Stimulated activated CD8-positive, alpha-beta memory T cell treated with anti-CD3 and anti-CD28 coated beads, Interleukin-4, amount 100 ng/mL, for 48 hours (primary cell): ENCODE measurements around the gene TRIM56.
"Not testable (repeated sequence)": the region's sequence is repeated elsewhere in the genome, so short reads cannot be mapped to it uniquely, and the experiment has no call there.

Experiments
- DNase-seq: peaks from one replicate; pipeline ENCODE4 v3.0.0-alpha.2; 2020

The TRIM56 gene

GRCh38 chr7:101115215-101115614 is 29.9 kb downstream of the TRIM56 start:
- no peak for DNase-seq

DNA sequence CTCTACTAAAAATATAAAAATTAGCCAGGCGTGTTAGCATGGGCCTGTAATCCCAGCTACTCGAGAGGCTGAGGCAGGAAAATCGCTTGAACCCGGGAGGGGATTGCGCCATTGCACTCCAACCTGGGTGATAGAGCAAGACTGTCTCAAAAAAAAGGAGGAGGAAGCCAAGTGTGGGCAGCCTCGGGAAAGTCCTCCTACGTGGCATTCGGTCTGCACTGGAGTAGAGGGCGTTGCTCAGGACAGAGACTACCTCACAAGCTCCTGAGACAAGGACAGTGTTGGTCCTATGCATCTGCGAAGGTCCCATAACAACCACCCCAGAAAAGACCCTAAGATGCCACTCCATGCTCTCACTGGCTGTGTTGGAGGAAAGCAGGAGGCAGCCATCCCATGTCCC is 31.6 kb downstream of the TRIM56 start:
- no peak for DNase-seq

DNA sequence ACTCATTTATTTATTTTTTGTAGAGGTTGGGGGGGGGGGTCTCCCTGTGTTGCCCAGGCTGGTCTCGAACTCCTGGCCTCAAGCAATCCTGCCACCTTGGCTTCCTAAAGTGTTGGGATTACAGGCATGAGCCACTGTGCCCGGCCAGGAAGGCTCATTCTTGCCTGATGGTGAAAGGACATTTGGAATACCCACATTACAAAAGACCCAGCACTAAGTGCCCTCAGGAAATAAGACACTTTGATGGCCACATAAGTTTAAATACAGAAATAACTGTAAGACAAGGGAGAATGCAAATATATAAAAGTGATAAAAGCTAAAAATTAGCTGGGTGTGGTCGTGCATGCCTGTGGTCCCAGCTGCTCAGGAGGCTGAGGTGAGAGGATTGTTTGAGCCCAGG is 33.6 kb downstream of the TRIM56 start:
- DNase-seq = no peak

- no peak for DNase-seq
Measured at GRCh38 chr7:101119876-101120275, 34.6 kb downstream of the TRIM56 start.

GRCh38 chr7:101120315-101120714 is 35.0 kb downstream of the TRIM56 start:
- no peak for DNase-seq

GRCh38 chr7:101121631-101121990 is 36.3 kb downstream of the TRIM56 start:
- DNase-seq = not testable (repeated sequence)

- DNase-seq = no peak
Measured at GRCh38 chr7:101121991-101122932, 37.0 kb downstream of the TRIM56 start.

GRCh38 chr7:101122933-101123702 is 37.8 kb downstream of the TRIM56 start:
- no peak for DNase-seq

- no peak for DNase-seq
Measured at GRCh38 chr7:101123703-101124068, 38.4 kb downstream of the TRIM56 start.

- DNase-seq = no peak
Measured at GRCh38 chr7:101124376-101125056, 39.2 kb downstream of the TRIM56 start.

DNA sequence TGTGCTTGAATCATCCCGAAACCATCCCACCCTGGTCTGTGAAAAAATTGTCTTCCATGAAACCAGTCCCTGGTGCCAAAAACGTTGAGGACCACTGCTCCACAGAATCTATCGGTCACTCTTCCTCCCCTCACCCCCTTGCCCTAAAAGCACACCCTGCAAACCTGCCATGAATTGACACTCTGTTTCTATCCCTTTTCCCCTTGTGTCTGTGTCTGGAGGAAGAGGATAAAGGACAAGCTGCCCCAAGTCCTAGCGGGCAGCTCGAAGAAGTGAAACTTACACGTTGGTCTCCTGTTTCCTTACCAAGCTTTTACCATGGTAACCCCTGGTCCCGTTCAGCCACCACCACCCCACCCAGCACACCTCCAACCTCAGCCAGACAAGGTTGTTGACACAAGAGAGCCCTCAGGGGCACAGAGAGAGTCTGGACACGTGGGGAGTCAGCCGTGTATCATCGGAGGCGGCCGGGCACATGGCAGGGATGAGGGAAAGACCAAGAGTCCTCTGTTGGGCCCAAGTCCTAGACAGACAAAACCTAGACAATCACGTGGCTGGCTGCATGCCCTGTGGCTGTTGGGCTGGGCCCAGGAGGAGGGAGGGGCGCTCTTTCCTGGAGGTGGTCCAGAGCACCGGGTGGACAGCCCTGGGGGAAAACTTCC is 40.8 kb downstream of the TRIM56 start:
- DNase-seq = no peak

GRCh38 chr7:101126651-101127459 is 41.6 kb downstream of the TRIM56 start, which contains the start of gene SERPINE1:
Gene SERPINE1 (plus strand): TSS chr7:101127104. CDS start chr7:101128394, 1,290 bp downstream.
- peak; percentile 58 for DNase-seq

DNA sequence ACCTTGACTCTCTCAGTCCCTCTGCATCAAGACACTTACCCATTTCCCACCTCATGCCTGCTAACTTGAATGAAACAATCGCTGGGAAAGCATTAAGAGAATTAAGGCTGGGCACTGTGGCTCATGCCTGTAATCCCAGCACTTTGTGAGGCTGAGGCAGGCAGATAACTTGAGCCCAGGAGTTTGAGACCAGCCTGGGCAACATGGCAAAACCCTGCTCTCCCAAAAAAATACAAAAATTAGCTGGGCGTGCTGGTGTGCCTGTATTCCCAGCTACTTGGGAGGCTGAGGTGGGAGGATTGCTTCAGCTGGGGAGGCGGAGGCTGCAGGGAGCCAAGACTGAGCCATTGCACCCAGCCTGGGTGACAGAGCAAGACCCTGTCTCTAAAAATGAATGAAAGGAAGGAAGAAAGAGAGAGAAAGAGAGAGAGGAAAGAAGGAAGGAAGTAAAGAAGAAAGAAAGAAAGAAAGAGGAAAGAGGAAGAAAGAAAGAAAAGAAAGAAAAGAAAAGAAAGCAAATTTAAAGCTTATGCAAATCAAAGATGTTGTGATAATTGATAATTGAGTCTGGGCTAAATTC is 42.3 kb downstream of the TRIM56 start:
- no peak for DNase-seq

GRCh38 chr7:101128040-101128834 is 43.0 kb downstream of the TRIM56 start:
- DNase-seq = no peak

DNA sequence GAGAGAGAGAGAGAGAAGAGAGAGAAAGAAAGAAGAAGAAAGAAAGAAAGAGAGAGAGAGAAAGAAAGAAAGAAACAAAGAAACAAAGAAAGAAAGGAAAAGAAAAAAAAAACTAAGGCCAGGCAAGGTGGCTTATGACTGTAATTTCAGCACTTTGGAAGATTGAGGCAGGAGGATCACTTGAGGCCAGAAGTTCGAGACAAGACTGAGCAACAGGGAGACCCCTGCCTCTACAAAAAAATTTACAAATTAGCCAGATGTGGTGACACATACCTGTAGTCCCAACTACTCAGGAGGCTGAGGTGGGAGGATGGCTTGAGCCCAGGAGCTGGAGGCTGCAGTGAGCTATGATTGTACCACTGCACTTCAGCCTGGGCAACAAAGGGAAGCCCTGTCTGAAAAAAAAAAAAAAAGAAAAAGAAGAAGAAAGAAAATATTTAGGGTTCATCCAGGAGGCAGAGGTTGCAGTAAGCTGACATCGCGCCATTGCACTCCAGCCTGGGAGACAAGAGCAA is 44.4 kb downstream of the TRIM56 start:
- DNase-seq = no peak

- not testable (repeated sequence) for DNase-seq
Measured at GRCh38 chr7:101132626-101133600, 47.6 kb downstream of the TRIM56 start.

DNA sequence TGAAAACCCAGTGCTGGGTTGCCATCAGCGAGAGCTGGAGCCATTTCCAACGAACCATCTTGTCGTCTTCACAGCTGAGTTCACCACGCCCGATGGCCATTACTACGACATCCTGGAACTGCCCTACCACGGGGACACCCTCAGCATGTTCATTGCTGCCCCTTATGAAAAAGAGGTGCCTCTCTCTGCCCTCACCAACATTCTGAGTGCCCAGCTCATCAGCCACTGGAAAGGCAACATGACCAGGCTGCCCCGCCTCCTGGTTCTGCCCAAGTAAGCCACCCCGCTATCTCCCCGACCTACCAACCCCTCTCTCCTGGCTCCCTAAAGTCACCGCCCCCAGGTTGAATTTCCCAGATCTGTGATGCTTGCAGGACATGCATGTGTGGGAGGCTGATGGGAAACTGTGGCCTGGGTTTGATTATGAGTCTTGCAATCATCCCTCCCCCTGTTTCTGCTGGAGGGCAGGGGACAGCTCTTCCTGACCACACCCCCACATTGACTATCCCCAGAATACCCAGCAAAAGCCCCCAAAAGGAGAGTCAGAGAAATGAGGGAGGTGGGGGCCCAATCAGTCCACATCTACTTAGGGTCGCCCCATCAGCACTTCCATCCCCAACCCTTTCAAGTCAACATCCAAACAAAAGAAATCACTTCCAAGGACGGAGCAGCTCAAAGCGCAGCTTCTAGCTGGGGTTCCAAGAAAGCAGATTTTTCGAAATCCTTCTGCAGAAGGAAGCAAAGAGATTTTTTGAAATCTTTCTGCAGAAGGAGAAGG is 48.5 kb downstream of the TRIM56 start:
- DNase-seq = no peak

DNA sequence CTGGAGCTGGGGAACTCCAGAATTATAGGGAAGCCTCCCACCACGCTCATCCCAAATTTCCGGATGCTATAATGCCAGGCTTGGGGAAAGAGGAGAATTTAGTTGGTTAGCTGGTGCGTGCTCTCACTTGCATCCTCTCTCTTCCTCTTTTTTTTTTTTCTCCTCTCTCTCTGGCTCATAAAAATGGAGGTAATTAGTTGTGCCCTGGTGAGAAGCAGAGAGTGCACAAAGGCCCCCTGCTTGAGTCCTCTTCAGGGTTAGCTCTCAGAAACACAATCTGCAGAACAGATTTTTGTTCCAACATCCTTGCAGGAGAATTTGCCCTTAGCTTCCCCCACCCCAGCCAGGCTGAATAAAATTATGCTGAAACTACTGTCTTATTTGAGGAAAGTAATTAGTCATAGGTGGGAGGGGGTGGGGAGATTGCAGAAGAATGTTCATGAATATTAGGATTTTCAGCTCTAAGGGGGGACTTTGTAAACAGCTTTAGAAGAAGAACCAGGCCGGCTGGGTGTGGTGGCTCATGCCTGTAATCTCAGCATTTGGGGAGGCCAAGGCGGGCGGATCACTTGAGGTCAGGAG is 49.2 kb downstream of the TRIM56 start:
- no peak for DNase-seq
